ENCODE results near the gene PCCA.
"Not testable (repeated sequence)": the region's sequence is repeated elsewhere in the genome, so short reads cannot be mapped to it uniquely, and the experiment has no call there.

Gene PCCA

DNA sequence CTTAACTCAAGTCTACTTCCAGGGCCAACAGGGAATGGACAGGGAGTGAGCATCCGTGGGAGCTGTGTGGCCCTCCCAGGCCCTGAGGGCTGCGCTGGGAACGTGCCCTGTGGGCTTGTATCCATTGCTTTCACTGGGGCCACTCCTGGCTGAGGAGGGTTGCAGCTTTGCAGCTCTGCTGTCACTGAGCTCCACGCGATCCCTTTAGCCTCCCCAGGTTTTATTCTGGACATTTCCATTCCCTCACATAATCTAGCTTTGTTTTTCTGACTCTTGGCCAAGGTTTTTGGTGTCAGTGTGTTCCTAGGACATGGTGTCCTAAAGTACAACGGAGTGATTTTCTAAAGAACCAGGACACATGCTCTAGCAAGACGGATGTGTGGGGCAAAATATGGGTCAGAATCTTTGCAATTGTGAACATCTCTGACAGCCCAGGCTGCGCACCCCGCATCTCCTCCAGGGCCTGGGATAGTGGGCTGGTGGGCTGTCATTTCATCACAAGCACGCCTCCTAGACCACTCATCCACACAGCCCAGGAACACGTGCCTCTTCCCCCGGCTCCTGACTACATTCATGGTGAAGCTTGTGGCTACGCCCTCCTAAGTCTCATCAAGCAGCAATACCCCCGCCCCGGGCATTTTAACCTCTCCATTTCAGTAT is 471.7 kb downstream of the PCCA start:
- no peak for FAIRE-seq

- no peak for FAIRE-seq
These were observed 472.2 kb downstream of the PCCA start for GRCh38 chr13:100561158-100561499.

GRCh38 chr13:100561599-100562204 is 472.8 kb downstream of the PCCA start:
- no peak for FAIRE-seq

DNA sequence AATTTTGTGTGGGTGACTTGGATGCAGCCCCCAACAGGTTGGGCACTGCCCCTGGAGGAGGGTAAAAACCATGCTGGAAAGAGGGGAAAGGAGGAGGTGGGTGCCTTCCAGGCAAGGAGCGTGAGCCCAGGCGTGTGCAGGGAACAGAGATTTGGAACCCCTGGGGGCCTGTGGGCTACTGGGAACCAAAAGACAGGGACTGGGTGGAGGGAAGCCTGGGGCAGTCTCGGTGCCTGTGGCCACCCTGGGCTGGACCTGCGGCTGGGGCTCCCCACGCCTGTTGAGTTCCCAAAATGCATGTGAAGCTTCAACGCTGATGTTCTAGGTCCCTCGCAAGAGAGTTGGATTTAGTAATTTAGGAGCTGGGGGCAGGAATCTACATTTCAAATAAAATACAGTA is 474.9 kb downstream of the PCCA start:
- FAIRE-seq = no peak

GRCh38 chr13:100564444-100565223 is 475.7 kb downstream of the PCCA start:
- no peak for FAIRE-seq

- no peak for FAIRE-seq
These were observed 476.4 kb downstream of the PCCA start for GRCh38 chr13:100565286-100565685.

GRCh38 chr13:100566543-100566942 is 477.6 kb downstream of the PCCA start:
- FAIRE-seq = no peak

DNA sequence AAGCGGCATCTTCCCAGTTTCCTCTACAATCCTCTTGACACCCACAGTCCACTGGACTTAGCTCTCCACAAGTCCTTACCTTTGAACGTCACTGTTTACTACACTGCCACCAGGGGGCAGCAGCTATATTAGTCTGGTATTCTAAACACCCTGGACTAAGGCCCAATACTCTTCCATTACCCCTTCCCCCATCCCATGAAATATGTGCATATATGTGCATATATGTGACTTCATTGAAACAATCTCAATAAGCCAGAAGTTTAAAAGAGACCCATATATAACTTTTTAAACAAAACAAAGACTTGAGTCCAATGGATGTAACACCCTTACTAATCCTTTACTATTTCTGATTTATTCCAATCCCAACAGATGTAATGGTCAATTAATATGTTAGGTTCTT is 484.2 kb downstream of the PCCA start:
- FAIRE-seq = peak; percentile 85

GRCh38 chr13:100577239-100577638 is 488.3 kb downstream of the PCCA start:
- FAIRE-seq = not testable (repeated sequence)
